ENCODE results near the gene NEU2. TPM values are rescaled to one million over a fixed set of nuclear protein-coding genes. Genes with fewer than 3 reads are reported as not detected.

The NEU2 gene
- total RNA-seq, 1 experiment from 2014 or later: not detected

DNA sequence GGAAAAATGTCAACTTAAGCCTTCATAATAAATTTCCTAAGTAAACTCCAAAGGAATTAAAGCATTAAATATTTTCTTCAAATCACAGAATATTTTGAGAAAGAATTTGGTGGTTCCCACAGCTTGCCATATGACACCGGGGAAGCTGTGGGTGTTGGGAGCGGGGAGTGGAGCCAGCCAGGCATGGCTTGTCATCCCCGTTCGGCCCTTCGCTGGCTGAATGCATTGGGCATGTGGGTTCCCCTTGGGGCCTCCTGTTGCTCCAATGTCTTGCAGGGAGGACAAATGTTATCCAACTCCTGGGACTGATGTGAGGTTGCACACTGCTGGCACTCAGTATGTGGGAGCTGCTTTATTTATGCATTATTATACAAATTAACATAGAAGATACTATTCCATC lies 38.0 kb upstream of the NEU2 start:
- no peaks in the 10 kb centered on the region for H3K9me2 ChIP-seq (ENCODE audit: insufficient read depth)
- no peak overlapping the region for H3K9ac ChIP-seq (ENCODE audit: low read length)
- no peaks in the 10 kb centered on the region for H3K79me2 ChIP-seq (ENCODE audit: insufficient read depth, low read length)
- H3K27me3 ChIP-seq (ENCODE audit: insufficient read depth, low read length): no peaks in the 10 kb centered on the region
- no peak overlapping the region for H3K4me3 ChIP-seq (replicated peaks in 1 of 2; ENCODE audit: low read depth in 1 of 2, low read length in 2 of 2)
- no peak overlapping the region for H3K27ac ChIP-seq (ENCODE audit: low read depth, low read length)
- no peak for TF ChIP-seq TCF7L2 (IDR thresholded peaks at IDR 0.05; ENCODE audit: borderline replicate concordance, extremely low read depth, insufficient read depth, insufficient read length)
- no peak for TF ChIP-seq CEBPB (IDR thresholded peaks at IDR 0.05; ENCODE audit: low read depth)
- TF ChIP-seq, protein P1, sequence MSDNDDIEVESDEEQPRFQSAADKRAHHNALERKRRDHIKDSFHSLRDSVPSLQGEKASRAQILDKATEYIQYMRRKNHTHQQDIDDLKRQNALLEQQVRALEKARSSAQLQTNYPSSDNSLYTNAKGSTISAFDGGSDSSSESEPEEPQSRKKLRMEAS (IDR thresholded peaks at IDR 0.05): no peak
- TF ChIP-seq, protein P2, sequence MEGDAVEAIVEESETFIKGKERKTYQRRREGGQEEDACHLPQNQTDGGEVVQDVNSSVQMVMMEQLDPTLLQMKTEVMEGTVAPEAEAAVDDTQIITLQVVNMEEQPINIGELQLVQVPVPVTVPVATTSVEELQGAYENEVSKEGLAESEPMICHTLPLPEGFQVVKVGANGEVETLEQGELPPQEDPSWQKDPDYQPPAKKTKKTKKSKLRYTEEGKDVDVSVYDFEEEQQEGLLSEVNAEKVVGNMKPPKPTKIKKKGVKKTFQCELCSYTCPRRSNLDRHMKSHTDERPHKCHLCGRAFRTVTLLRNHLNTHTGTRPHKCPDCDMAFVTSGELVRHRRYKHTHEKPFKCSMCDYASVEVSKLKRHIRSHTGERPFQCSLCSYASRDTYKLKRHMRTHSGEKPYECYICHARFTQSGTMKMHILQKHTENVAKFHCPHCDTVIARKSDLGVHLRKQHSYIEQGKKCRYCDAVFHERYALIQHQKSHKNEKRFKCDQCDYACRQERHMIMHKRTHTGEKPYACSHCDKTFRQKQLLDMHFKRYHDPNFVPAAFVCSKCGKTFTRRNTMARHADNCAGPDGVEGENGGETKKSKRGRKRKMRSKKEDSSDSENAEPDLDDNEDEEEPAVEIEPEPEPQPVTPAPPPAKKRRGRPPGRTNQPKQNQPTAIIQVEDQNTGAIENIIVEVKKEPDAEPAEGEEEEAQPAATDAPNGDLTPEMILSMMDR (IDR thresholded peaks at IDR 0.05 in 2 of 3, conservative IDR thresholded peaks at IDR 0.05 in 1 of 3; ENCODE audit: borderline replicate concordance in 1 of 3, insufficient read depth in 1 of 3, low read depth in 2 of 3, low read length in 2 of 3): no peak
- no peak for TF ChIP-seq SIN3A (IDR thresholded peaks at IDR 0.05; ENCODE audit: low read depth)
- intact Hi-C loops (cut with micrococcal nuclease): no loop called here
- CTCF ChIA-PET: no interaction called here
- peaks cover 1 to 9% of the 10 kb centered on the region in 2 experiments for H3K4me1 ChIP-seq (ENCODE audit: control insufficient read depth in 1 of 2, insufficient read depth in 2 of 2, low read length in 2 of 2)
- RAD21 ChIA-PET (ENCODE audit: low non-redundant PET in 1 of 2, low total read pairs in 2 of 2, uncharacterized antibody in 2 of 2, unreplicated experiment in 2 of 2): no interaction called here
- no peak overlapping the region for H3K4me2 ChIP-seq (ENCODE audit: low read length)
- POLR2A ChIA-PET: no interaction called here
- no TSS peak for BruUV-seq (replicated peaks)
- no peaks in the 10 kb centered on the region for H4K20me1 ChIP-seq (ENCODE audit: insufficient read depth)
- H3K9me3 ChIP-seq (ENCODE audit: control insufficient read depth in 1 of 2, insufficient read depth in 1 of 2, low read depth in 1 of 2, low read length in 2 of 2): no peaks in the 10 kb centered on the region
- no peaks in the 10 kb centered on the region for H3K36me3 ChIP-seq (ENCODE audit: control insufficient read depth in 1 of 2, insufficient read depth in 2 of 2, low read length in 2 of 2)
- H2AFZ ChIP-seq (ENCODE audit: low read depth, low read length, poor library complexity, severe bottlenecking): no peak overlapping the region
- no peak for ATAC-seq
- DNase-seq (ENCODE audit: low read depth, low spot score): no peak

DNA sequence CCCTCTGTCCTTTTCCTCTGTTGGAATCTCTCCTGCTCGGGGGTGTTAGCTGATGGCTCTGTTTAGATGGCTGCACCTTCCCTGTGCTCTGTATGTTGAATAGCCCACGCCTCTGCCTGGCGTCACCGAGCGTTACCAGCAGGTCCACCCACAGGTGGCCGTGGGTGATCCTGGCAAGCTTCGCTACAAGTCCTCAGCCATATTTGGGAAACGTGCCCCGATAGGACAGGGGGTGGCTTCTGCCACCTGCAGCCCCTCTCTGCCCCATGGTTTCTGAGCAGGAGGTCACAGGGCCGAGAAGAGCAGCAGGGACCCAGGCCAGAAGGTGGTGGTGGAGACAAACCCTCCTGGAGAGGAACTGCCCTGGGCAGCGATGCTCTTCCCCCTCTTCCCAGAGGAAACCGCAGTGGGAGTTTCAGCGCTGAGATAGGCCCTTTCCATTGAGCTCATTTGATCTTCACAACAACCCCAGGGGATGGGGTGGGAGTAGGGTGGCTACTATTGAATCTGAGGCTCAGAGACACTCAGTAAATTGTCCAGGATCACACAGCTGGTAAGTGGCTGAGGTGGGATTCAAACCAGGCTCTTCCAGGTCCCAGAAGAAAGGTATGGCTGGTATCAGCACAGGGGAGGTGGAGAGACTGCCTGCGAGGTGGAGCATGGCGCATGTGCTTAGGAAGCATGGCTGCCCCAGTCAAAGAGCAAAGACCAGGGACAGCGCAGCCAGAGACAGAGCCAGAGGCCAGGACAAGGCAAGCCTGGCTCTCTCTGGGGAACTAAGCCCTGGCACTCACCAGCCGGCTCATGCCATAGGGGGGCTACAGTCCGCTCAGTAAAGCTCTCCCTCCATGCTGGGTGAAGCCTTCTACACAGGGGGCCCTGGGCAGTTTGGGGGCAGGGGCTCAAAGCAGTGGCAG lies 34.5 kb upstream of the NEU2 start:
- POLR2A ChIA-PET: no interaction called here
- Histone ChIP-seq H3K4me3 (replicated peaks in 1 of 2; ENCODE audit: low read depth in 1 of 2, low read length in 2 of 2) (no peak overlapping the region), H3K9ac (ENCODE audit: low read length) (no peak overlapping the region), H3K9me3 (ENCODE audit: control insufficient read depth in 1 of 2, insufficient read depth in 1 of 2, low read depth in 1 of 2, low read length in 2 of 2) (no peaks in the 10 kb centered on the region), H3K27me3 (ENCODE audit: insufficient read depth, low read length) (no peaks in the 10 kb centered on the region), H3K4me2 (ENCODE audit: low read length) (no peak overlapping the region), H3K36me3 (ENCODE audit: control insufficient read depth in 1 of 2, insufficient read depth in 2 of 2, low read length in 2 of 2) (no peaks in the 10 kb centered on the region), H4K20me1 (ENCODE audit: insufficient read depth) (no peaks in the 10 kb centered on the region), H3K4me1 (ENCODE audit: control insufficient read depth in 1 of 2, insufficient read depth in 2 of 2, low read length in 2 of 2) (peaks cover 0 to 3% of the 10 kb centered on the region in 2 experiments; a peak in 1 of 4 replicates), H2AFZ (ENCODE audit: low read depth, low read length, poor library complexity, severe bottlenecking) (no peak overlapping the region), H3K79me2 (ENCODE audit: insufficient read depth, low read length) (no peaks in the 10 kb centered on the region), H3K9me2 (ENCODE audit: insufficient read depth) (no peaks in the 10 kb centered on the region), H3K27ac (ENCODE audit: low read depth, low read length) (no peak overlapping the region)
- DNase-seq (ENCODE audit: low read depth, low spot score) (no peak), ATAC-seq (no peak)
- RAD21 ChIA-PET (ENCODE audit: low non-redundant PET in 1 of 2, low total read pairs in 2 of 2, uncharacterized antibody in 2 of 2, unreplicated experiment in 2 of 2): no interaction called here
- no TSS peak for BruUV-seq (replicated peaks)
- CTCF ChIA-PET: no interaction called here
- intact Hi-C loops (cut with micrococcal nuclease): no loop called here
- TF ChIP-seq, protein P2 (IDR thresholded peaks at IDR 0.05 in 2 of 3, conservative IDR thresholded peaks at IDR 0.05 in 1 of 3; ENCODE audit: borderline replicate concordance in 1 of 3, insufficient read depth in 1 of 3, low read depth in 2 of 3, low read length in 2 of 3): no peak
- TF ChIP-seq, protein P3, sequence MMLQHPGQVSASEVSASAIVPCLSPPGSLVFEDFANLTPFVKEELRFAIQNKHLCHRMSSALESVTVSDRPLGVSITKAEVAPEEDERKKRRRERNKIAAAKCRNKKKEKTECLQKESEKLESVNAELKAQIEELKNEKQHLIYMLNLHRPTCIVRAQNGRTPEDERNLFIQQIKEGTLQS (IDR thresholded peaks at IDR 0.05): no peak
- no peak for TF ChIP-seq SIN3A (IDR thresholded peaks at IDR 0.05; ENCODE audit: low read depth)
- no peak for TF ChIP-seq POLR2A (IDR thresholded peaks at IDR 0.05; ENCODE audit: borderline replicate concordance, extremely low read depth, insufficient read depth, insufficient read length)
- TF ChIP-seq RAD21 (IDR thresholded peaks at IDR 0.05; ENCODE audit: low read depth): no peak
- no peak for TF ChIP-seq ZNF274 (IDR thresholded peaks at IDR 0.05; ENCODE audit: low read depth, low read length)
- no peak for TF ChIP-seq SRF (IDR thresholded peaks at IDR 0.05; ENCODE audit: low read depth)
- TF ChIP-seq CBX3 (IDR thresholded peaks at IDR 0.05; ENCODE audit: low read depth): no peak

Measured in HCT116 (cell line).